AG08396 (cell line): ENCODE data around the gene SYNRG.
"Not testable (repeated sequence)": the region's sequence is repeated elsewhere in the genome, so short reads cannot be mapped to it uniquely, and the experiment has no call there.

Experiments used
- DNase-seq: peaks from one replicate; pipeline ENCODE4 v3.0.0; 2012; ENCODE audit warnings: low spot score, mixed read lengths

Gene SYNRG

DNA sequence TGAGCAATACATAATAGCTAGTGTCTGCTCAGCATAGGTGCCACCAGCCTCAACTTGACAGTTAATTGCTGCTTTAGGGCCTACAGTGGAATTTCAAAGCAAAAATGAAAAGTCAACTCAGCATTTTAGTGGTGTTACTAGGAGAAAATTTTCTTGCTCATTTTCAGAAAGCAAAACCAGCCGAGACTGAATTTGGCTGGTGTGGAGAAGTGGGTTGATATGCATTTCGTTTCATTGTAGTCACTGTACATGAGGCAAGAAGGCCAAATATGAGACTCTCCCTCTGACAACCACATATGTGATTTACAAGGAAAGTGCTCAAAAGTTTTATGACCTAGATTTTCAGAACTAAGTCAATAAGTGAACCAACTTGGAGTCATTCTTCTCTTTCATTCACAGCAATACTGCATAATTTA is 65.6 kb downstream of the SYNRG start:
- DNase-seq = no peak

DNA sequence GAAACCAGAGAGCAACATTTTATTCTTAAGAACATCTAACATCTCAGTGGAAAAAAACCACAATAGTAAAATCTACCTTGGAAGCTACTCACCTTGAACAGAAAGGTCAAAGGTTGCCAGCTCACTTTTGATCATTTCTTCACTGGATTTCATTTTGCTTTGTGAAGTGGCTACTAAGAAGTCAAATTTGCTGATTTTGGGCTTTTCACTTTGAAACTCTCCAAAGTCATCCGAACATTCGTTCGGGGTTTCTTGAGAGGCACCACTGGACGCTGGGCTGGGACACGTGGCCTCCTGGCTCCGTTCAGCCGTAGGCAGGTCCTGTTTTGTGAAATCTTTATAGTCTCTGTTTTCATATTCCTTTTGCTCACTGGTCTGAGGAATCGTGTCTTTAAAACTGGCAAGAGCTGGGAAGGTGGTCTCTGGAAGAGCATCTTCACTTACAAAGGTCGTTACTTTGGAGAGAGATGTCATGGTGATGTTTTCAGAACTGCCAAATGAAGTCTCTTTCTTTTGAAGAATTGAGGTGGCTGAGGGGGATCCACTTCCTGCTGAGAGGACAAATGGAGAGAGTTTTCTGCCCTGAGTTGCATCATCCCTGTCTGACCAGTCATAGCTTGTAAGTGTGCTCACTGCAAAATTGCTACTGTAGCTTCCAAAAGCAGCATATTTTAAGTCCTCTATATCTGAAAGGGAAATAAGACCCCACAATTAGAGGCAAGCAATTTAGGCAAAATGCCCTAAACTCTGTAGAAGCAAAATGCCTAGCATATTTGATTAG is 67.1 kb downstream of the SYNRG start:
- peak; percentile 39 for DNase-seq

DNA sequence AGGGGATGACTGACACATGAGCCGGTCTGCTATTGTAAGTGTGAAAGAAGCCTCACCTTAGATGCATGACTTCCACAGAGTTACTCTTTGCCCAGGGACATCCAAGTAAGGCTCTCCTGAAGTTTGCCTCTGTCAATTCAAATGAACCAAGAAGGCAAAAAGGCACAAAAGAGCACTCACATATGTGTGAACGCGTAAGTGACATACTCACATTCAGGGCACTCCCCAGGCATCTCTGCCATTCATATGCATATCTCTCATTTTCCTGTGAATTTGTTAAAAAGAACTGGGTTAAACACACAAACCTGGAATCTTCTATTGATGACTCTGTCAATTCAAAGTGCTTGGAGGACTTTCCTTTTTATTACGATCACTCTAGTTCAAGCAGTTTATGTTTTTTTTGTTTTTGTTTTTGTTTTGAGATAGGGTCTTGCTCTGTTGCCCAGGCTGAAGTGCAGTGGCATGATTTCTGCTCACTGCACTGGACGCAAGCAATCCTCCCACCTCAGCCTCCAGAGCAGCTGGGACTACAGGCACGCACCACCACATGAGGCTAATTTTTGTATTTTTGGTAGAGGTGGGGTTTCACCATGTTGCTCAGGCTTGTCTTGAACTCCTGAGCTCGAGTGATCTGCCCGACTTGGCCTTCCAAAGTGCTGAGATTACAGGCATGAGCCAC is 70.1 kb downstream of the SYNRG start:
- no peak for DNase-seq

DNA sequence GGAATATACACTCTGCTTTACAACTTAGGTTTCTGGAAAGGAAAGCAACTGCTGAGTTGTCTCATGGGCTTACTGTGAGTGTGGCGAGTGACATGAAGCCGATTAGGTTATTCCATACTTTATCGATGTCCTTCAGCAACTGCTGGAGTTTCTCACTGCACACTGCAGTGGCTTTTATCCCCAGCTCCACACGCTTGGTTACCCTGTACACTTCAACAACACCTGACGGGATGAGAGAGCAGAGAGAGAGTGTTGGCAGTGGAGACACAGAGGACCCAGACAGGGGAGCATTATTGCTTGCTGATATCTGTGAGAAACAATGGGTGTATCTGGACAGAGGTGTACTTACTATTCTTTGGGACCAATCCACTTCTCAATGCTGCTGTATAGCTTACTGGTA is 73.3 kb downstream of the SYNRG start:
- no peak for DNase-seq

DNA sequence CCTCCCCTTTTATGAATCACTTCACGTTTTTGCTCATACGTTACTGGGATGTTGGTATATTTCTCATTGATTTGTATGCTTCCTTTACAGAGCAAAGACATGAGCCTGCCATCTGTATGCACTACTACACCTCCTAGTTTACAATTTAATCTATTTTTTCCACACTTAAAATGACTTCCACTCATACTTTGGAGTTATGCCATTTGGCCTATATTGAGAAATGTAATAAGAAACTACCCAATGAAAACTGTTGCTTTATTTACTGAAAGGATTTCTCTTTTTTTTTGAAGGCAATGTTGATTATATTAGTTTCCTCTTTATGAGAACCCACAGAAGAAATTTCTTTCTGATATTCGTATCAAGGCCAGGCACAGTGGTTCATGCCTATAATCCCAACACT is 76.5 kb downstream of the SYNRG start:
- no peak for DNase-seq

DNA sequence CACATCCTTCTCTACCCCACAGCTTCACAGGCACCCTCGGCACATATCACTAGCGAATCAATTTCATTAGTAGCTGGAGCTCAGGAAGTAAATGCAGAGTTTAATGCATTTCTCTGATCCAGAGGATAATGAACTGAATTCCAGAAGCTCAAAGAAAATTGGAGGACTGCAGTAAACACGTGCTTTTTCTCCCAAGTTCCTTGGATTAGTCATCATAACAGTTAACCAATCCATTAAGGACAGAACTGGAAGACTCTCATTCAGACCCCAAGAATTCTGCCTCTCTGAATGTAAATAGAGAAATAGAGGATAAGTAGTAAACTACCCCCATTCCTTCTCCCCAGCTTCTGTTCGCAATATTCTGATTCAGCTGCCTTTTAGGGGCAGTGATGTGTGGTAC is 78.8 kb downstream of the SYNRG start:
- DNase-seq = peak; percentile 17

DNA sequence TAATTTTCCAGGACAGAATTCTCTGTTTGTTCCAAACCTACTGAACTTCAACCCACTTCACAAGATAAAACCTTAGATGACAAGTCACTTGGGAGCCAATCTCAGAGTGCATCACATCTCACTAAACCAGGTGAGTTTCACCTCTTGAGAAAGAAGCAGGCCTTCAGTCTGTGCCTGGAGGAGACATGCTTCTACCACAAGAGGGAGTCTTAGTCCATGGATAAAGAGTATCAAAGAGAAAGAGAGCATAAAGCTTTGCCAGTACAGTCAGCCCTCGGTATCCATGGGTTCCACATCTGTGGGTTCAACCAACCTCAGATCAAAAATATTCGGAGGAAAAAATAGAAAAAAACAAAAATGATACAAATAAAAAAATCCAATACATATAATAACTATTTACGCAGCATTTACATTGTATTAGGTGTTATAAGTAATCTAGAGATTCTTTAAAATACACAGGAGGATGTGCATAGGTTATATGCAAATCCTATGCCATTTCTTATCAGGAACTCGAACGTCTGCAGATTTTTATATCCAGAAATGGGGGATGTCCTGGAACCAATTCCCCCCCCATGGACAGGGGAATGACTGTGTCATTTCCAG is 81.9 kb downstream of the SYNRG start:
- DNase-seq = peak; percentile 51

DNA sequence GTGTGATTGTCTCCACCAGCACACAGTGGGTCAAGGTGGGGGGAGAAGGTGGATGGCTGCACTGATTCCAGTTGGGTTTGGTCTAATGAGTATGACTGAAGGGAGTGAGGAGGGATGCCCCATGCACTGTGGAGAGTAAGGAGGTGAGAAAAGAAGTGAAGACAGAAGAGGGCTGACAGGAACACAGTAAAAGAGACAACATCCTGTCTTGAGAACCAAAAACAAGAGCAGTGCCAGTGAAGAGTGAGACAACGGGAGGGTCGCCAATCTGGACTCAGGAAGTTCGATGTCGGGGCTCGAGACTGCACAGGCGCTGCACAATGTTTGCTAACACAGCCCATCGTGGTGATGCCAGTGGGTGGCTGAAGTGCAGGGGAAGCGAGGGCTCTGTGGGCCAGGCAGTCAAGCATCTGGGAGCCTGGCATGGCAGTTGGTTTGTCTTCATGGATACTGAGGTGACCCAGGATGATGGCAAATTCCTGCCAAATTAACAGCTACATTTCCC is 85.5 kb downstream of the SYNRG start:
- no peak for DNase-seq

DNA sequence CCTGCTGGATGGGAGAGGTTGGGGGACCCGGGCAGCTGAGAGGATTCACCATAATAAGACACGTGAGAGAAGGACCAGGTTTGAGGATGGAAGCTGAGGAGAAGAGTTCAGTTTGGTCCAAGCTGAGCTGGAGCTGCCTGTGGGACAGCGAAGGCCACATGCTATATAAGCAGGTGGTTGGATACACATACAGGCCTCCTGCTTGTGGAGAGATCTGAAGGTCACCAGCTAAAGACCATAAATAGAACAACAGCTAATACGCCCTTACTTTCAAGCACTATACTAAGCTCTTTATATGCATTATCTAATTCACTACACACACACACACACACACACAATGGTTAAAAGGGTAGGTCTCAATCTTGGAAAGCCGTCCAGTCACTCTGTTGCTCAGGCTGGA is 87.4 kb downstream of the SYNRG start:
- no peak for DNase-seq

DNA sequence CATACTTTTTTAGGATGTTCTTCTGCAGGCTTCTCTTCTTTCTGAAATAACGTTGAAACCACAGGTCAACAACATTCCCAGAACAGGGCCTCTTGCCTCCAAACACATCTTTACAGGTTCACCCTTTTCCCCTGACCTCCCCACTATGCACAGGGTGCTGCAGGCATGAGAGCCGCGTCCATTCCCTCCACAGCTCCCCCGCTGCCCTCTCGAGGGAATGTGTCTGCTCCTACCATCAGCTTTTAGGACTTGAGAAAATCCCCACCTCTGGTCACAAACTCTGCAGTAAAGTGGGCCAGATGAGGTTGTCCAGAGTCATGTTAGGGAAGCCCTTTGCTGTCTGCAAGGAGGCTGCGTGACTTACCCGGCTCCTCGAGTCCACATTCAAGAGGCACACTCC is 89.0 kb downstream of the SYNRG start:
- no peak for DNase-seq

DNA sequence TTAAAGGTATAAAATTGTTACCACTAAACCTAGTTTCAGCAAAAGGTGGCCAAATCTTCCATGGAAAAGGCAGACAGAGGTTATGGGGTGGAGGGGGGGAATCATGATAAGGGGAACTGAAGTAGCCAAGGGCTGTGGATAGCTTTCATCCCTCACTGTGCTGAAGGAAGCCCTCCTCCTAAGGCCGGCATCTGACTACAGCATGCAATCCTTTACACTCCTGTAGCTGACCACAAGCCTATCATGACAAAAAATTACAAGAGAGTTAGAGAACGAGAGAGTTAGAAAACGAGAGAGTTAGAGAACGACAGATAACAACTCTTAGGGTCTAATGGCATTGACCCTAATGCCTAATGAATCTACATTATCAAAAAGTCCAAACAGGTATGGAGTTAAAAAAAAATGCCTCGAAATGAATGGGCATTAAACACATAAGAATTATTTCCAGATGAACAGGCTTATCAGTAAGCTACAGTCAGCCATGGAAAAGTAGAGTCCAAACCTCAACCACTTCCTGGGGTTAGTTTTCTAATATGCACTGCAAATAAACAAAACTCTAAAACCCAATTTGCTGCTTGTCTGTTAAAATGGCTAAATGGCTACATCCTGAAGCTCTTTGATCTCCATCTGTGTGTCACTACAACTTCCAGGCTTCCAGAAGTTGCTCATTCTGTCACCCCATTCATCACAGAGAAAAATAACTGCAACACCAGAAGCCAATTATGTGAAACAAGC is 89.8 kb downstream of the SYNRG start:
- DNase-seq = no peak

DNA sequence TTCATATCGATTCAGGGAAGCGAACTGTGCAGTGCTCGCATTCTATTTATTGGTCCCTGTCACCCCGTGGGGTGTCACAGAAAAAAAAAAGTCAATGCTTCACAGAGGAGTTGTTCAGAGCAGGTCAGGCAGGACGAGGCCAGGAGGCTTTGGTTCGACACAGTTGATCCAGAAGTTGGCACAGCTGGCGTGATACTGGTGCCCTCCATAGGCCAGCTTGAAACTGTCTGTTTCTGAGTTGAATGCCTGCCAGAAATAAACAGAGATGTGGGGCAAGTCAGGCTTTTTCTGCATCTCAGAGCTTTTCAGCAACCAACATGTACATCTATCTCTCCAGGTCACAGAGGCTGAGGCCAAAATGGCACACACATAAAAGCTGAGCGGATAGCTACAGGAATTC is 90.4 kb downstream of the SYNRG start:
- DNase-seq = no peak

DNA sequence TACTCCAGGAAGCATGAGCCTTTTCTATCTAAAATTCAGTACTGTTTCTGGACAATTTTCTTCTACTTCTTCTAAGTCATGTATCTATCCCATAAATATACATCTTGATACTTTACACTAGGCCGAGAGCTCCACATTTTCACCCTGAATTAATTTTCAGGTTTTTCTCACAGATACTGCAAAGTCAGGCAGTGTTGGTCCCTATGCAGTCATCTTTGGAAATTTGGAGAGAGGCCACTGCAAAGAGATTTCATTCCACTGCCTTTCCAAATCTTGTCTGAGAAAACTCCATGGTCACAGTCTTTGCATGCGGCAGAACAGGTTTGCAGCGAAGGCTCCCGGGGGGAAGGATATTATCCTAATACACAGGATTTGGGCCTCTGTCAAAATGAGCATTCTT is 91.3 kb downstream of the SYNRG start:
- no peak for DNase-seq

DNA sequence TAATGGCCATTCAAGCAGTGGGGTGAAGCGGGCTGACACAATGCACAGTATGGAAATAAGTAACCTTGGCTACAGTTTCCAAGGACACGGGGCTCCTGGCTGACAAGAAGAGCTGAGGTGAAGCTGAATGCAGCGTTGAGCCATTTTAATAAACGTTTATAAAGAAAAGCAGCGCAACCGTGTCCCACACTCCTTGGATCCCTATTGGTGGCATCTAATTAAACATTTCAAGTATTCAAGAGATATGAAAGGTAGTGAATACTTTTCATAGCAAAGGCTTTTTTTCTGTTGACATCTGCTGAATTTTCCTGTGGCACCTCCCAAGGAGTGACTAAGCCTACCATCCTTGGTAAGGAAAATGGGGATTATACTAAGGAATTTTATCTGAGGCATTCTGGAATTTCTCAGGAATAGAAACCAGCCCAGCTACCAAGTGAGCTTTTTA is 93.1 kb downstream of the SYNRG start:
- no peak for DNase-seq

DNA sequence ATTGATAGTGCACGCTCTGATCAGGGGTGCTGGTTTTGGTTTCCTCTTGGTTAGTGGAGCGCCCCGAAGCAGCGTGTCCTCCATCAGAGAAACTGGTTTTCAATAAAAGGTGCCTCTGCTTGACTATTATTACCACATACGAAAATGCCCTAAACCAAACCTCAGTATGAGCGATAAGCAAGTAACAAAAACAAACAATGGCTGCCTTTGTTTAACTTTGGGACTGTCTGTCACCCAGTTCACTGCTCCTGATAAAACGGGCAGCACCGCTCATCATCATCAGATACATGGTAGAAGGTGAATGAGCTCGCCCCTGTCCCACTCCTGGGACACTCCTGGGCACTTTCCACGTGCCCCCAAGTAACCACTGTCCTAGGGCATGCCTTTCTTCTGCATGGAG is 95.5 kb downstream of the SYNRG start:
- no peak for DNase-seq

DNA sequence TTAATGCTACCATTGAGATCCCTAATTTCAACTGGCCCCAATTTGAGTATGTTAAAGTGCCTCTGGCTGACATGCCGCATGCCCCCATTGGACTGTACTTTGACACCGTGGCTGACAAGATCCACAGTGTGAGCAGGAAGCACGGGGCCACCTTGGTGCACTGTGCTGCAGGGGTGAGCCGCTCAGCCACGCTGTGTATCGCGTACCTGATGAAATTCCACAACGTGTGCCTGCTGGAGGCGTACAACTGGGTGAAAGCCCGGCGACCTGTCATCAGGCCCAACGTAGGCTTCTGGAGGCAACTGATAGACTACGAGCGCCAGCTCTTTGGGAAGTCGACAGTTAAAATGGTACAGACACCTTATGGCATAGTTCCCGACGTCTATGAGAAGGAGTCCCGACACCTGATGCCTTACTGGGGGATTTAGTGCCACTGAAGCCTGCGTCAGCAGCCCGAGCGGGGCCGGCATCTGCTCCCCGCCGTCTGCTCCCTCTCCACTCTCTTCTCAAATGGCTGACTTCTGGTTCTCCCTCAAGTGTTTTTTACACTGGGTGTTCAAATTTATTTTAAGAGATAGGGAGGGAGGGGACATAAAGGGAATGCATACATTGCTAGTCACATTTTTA is 96.7 kb downstream of the SYNRG start:
- no peak for DNase-seq

DNA sequence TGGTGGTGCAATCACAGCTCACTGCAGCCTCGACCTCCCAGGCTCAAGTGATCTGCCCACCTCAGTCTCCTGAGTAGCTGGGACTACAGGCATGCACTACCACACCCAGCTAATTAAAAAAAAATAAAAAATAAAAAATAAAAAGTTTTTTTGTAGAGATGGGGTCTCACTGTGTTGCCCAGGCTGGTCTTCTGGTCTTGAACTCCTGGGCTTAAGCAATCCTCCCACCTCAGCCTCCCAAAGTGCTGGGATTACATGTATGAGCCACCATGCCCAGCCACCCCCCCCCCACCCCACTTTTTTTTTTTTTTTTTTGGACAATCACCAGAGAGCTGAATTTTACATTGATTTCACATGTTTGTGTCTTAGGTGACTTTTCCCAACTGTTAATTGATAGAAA is 97.6 kb downstream of the SYNRG start:
- not testable (repeated sequence) for DNase-seq

DNA sequence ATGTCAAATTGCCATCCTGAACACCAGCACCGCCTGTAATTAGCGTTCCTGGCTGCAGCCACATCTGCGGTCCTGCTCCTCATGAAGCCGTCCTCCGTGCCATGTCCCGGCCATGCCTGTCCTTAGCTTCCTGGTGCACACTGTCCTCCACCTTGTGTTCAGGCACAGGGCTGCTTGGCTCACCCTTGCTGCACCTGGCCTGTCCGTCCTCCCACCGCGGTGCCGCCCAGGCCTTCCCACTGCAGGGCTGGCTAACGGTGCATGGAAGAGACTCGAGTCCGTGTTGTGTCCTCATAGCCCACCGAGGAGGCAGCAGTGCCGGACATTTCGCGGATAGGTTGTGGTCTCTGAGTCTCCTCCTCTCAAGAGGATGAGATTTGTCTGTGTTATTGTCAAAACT is 99.2 kb downstream of the SYNRG start:
- no peak for DNase-seq

DNA sequence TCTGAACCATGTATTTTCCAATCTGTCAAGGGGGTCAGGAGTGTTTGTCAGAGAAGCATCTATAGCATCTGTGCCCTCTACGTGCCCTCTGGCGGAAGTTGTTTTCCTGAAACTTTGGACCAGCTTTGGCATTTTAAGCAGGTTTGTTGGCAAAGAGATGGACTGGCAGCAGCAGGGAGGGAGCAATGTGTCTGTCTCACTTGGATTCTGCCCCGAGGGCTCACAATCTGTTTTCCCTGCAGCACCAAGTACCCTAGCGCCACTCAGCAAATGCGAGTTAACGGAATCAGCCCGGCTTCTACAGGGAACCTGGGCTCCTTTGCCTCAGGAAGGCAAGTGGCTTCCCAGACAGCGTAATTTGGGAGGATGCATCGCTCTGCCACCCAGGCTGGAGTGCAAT is 102.1 kb downstream of the SYNRG start:
- no peak for DNase-seq

DNA sequence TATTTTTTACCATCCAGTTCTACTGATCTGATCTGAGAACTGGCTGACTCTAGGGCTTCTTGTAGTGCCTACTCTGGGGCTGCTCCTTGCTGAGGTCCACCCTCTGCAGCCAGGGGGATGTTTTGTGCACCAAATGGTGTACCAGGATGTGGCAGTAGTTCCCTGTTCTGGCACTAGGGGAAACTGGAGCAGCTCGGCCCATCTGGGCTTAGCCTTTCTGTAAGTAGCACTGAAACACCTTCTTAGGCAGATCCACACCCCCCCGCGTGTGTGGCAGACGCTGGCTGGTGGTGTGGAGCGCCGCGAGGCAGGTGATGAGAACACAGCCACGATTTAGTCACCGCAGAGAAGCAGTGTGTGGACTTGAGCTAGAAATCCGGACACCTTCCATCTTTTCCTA is 102.5 kb downstream of the SYNRG start:
- DNase-seq = peak; percentile 29

DNA sequence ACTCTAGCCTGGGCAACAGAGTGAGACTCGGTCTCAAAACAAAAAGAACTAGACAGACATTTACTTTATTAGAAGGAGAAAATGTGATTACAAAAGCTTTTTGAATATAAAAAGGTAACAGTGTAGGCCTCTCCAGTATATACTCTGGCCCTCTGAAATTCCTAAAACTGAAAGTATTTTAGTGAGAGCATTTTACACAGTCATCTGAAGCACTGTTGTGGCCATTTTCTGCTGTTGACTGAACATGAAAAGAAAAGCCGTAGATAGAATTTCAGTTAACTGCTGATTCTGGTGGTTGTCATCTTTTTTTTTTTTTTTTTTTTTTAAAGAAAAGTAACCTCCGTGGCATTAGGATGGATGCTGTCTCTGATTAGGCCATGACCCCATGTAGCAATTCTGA is 103.9 kb downstream of the SYNRG start:
- DNase-seq = no peak

DNA sequence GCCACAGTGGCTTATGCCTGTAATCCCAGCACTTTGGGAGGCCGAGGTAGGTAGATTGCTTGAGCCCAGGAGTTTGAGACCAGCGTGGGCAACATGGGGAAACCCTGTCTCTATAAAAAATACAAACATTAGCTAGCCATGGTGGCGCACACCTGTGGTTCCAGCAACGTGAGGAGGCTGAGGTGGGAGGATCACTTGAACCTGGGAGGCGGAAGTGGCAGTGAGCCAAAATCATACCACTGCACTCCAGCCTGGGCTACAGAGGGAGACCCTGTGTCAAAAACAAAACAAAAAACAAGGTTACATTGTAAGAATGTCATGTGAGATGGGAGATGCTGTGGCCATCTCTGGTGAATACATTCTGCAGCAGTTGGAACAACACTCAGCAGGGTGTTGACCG is 106.1 kb downstream of the SYNRG start:
- DNase-seq = no peak
